Gastroesophageal sphincter (tissue), 4 donors: ENCODE results near the gene TET3. TPM values are rescaled to one million over a fixed set of nuclear protein-coding genes. Genes with fewer than 3 reads are reported as not detected.
A peak's percentile ranks its signal among the peaks of the same experiment; 100 is the strongest.
"Not testable (repeated sequence)": the region's sequence is repeated elsewhere in the genome, so short reads cannot be mapped to it uniquely, and the experiment has no call there.

Experiments
- ATAC-seq: fragments of 150-250 bp; one replicate; pipeline ENCODE4 v1.9.1; 2016; ENCODE audit warnings: mild to moderate bottlenecking, moderate library complexity
- H3K27ac ChIP-seq, 4 donors: fragments of 200-600 bp; sonication (generic) in 3 of 4; 1 replicate in 3 of 4; 2 replicates in 1 of 4; pipeline ENCODE4 v1.5.1; 2016 to 2019
- H3K27me3 ChIP-seq: fragments of 200-600 bp; sonication (generic); one replicate; pipeline ENCODE4 v1.5.1; 2019
- H3K36me3 ChIP-seq, 2 donors: fragments of 200-600 bp; sonication (generic); one replicate each; pipeline ENCODE4 v1.5.1; 2019; ENCODE audit warnings: control low read depth in 1 of 2
- H3K4me1 ChIP-seq, 3 donors: fragments of 200-600 bp; sonication (generic); 1 replicate in 2 of 3; 2 replicates in 1 of 3; pipeline ENCODE4 v1.5.1; 2016 to 2019; ENCODE audit warnings: control low read depth in 2 of 3
- H3K4me3 ChIP-seq, 2 donors: fragments of 200-600 bp; sonication (generic); one replicate each; pipeline ENCODE4 v1.5.1; 2019; ENCODE audit warnings: mild to moderate bottlenecking in 1 of 2, moderate library complexity in 1 of 2
- H3K9me3 ChIP-seq, 3 donors: fragments of 200-600 bp; sonication (generic); one replicate each; pipeline ENCODE4 v1.5.1; 2017 to 2019; ENCODE audit warnings: control low read depth in 2 of 3
- CTCF ChIP-seq, 4 experiments: fragments of 200-600 bp in 2 of 4; fragments of 450-650 bp in 2 of 4; sonication (generic) in 1 of 4; IDR thresholded peaks; one replicate each; pipeline ENCODE4 v1.5.1; 2017 to 2019; ENCODE audit warnings: antibody characterized with exemption in 4 of 4, mild to moderate bottlenecking in 2 of 4, moderate library complexity in 2 of 4
- EP300 ChIP-seq: sonication (generic); formaldehyde crosslinking; IDR thresholded peaks from one replicate; pipeline ENCODE4 v1.6.1; 2017; ENCODE audit warnings: antibody characterized with exemption, mild to moderate bottlenecking
- POLR2A ChIP-seq, 2 donors: fragments of 450-650 bp; IDR thresholded peaks; one replicate each; pipeline ENCODE4 v1.6.1; 2017; ENCODE audit warnings: antibody characterized with exemption in 2 of 2, mild to moderate bottlenecking in 2 of 2, moderate library complexity in 1 of 2
- POLR2AphosphoS5 ChIP-seq: sonication (generic); formaldehyde crosslinking; IDR thresholded peaks from one replicate; pipeline ENCODE4 v1.6.1; 2017; ENCODE audit warnings: antibody characterized with exemption
- WGBS, 2 donors: methylation state at CpG; one replicate each; pipeline ENCODE4 v1.1.5; 2018; ENCODE audit warnings: low coverage in 1 of 2; 5-methylcytosine and 5-hydroxymethylcytosine counted together
- total RNA-seq, 4 donors: library from RNA; depleted of rRNA; stranded (reverse); fragments of >200 nt; gene quantifications; one replicate each; pipeline ENCODE4 v1.1.0, GENCODE V29; 2016

TET3 gene
- total RNA-seq, 4 donors from 2014 or later: 3.3 to 8.9 (median 5.8) TPM

DNA sequence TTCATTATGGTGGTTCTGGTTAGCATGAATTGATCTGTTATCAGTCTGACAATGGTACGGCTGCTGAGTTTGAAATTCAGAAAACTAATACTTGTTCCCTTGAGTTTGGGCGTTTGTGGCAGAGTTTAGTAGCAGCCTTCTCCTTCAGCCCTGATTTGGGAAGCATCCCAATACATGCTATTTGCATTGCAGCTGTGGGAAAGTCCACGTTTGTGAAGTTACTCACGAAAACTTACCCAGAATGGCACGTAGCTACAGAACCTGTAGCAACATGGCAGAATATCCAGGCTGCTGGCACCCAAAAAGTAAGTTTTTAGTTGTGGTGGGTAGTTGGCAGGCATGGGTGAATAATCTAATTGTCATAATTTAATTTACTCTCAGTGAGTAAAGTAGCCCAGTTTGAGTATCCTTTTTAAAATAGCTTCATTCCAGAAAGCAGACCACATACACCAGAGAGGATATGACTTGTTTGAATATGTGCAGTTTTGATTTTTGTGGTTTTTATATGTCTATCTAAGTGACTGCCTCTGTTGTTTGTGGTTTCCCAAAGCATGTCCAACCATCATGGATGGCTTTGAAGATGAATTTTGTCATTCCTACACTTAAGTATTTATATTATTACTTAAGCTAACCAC is 45.9 kb upstream of the TET3 start:
- Histone ChIP-seq H3K27ac (no peak overlapping the region), H3K4me3 (no peak overlapping the region)
- no peak for TF ChIP-seq POLR2AphosphoS5
- TF ChIP-seq POLR2A (IDR thresholded peaks at IDR 0.05): no peak
- TF ChIP-seq EP300: no peak
- no peak for TF ChIP-seq CTCF (IDR thresholded peaks at IDR 0.05)

DNA sequence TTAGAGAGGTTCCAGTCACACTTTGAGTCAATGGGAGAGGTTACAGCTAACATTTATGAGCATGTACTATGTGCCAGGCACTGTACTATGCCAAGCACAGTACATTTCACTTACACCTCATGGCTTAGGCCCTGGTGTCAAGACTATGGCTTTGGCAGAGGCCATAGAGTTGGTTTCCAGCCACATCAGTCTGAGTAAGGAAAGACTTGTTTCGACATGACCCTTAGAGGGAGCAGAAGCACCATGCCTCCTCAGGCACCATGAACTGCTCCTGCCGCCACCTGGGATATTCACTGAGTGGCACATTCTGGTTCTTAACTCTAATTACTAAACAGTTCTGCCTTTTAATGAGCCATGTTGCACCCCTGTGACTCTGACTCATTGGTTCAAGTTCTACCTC is 45.3 kb upstream of the TET3 start:
- Histone ChIP-seq H3K9me3 (no peaks in the 10 kb centered on the region), H3K4me3 (no peak overlapping the region), H3K4me1 (peaks cover 0 to 31% (median 0%) of the 10 kb centered on the region in 3 donors), H3K27ac (no peak overlapping the region), H3K36me3 (peaks cover 0 to 22% of the 10 kb centered on the region in 2 donors), H3K27me3 (no peaks in the 10 kb centered on the region)
- TF ChIP-seq POLR2A (IDR thresholded peaks at IDR 0.05): no peak
- no peak for TF ChIP-seq POLR2AphosphoS5
- peak in 2 of 4 experiments; percentile 5 to 25 for TF ChIP-seq CTCF (IDR thresholded peaks at IDR 0.05)
- TF ChIP-seq EP300: no peak
- WGBS, 2 donors: 68% methylated on average over 2 of the region's 2 CpGs
- ATAC-seq: peak; percentile 48

More for the DNA sequence above, 45.9 kb upstream of the TET3 start:
- Histone ChIP-seq H3K9me3 (no peaks in the 10 kb centered on the region), H3K36me3 (peaks cover 0 to 18% of the 10 kb centered on the region in 2 donors), H3K4me1 (peaks cover 0 to 37% (median 0%) of the 10 kb centered on the region in 3 donors), H3K27me3 (no peaks in the 10 kb centered on the region)
- 68 to 83% methylated on average over 5 of the region's 5 CpGs for WGBS, 2 donors
- ATAC-seq: no peak

- not testable (repeated sequence) for H3K27ac ChIP-seq, ATAC-seq, H3K9me3 ChIP-seq, H3K4me3 ChIP-seq, H3K27me3 ChIP-seq
- Histone ChIP-seq H3K36me3 (peaks cover 0 to 28% of the 10 kb centered on the region in 2 donors), H3K4me1 (peaks cover 0 to 30% (median 0%) of the 10 kb centered on the region in 3 donors)
- WGBS, 2 donors: 100% methylated on average over 1 of the region's 1 CpG; no CpG with 5 or more reads in 1 of the 2 donors
Observed at GRCh38 chr2:73940066-73940465, 44.6 kb upstream of the TET3 start.

- TF ChIP-seq CTCF (IDR thresholded peaks at IDR 0.05) (no peak), EP300 (no peak), POLR2A (IDR thresholded peaks at IDR 0.05) (no peak), POLR2AphosphoS5 (no peak)
- no peaks in the 10 kb centered on the region for H3K27me3 ChIP-seq
- 22 to 31% methylated on average over 2 of the region's 2 CpGs for WGBS, 2 donors
- no peaks in the 10 kb centered on the region for H3K9me3 ChIP-seq
- no peak overlapping the region for H3K27ac ChIP-seq
- H3K4me1 ChIP-seq: peaks cover 0 to 25% (median 0%) of the 10 kb centered on the region in 3 donors
- peaks cover 0 to 46% of the 10 kb centered on the region in 2 donors for H3K36me3 ChIP-seq
- no peak for ATAC-seq
- H3K4me3 ChIP-seq: no peak overlapping the region
Observed at GRCh38 chr2:73942664-73943063, 42.0 kb upstream of the TET3 start.

DNA sequence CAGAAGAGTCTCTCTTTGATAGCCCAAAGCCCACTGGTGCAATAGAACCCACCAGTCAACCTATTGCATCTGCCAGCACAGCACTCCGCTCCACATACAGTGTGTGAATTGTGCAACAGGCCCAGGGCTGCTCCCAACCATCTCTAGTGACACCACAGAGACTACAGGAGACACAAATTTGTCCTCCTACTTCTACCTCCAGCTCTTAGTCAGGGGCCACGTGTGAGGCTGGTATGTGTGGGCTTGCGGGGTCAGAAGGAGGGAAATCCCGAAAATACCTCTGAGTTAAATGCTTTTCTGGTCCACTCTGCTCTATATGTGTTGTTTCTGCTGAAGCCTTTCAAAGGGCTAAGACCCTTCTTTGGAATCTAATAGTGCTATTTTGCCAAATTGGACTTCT is 40.0 kb upstream of the TET3 start:
- H3K27me3 ChIP-seq: no peaks in the 10 kb centered on the region
- H3K9me3 ChIP-seq: no peaks in the 10 kb centered on the region
- WGBS, 2 donors: 85 to 93% methylated on average over 3 to 4 of the region's 4 CpGs
- TF ChIP-seq EP300 (no peak), POLR2A (IDR thresholded peaks at IDR 0.05) (no peak), CTCF (IDR thresholded peaks at IDR 0.05) (no peak), POLR2AphosphoS5 (no peak)
- H3K36me3 ChIP-seq: peaks cover 0 to 67% of the 10 kb centered on the region in 2 donors
- H3K4me1 ChIP-seq: peaks cover 0 to 6% (median 0%) of the 10 kb centered on the region in 3 donors
- ATAC-seq: no peak
- H3K27ac ChIP-seq: no peak overlapping the region
- no peak overlapping the region for H3K4me3 ChIP-seq
